OCI-LY7 (cell line): ENCODE measurements around the gene GRHL3.

Experiments used
- CTCF ChIP-seq: fragments of 200-600 bp; sonication (generic); conservative IDR thresholded peaks from 2 replicates; pipeline ENCODE4 v1.5.1; 2014; ENCODE audit warnings: mild to moderate bottlenecking, antibody characterized with exemption, low read length, moderate library complexity, mixed read lengths
- EZH2phosphoT487 ChIP-seq: fragments of 200-600 bp; sonication (generic); IDR thresholded peaks from 2 replicates; pipeline ENCODE4 v1.6.1; 2018; ENCODE audit warnings: low read depth, borderline replicate concordance, mild to moderate bottlenecking, mixed run types, antibody characterized with exemption, low read length, moderate library complexity, mixed read lengths

- TF ChIP-seq CTCF (no peak), EZH2phosphoT487 (no peak)
Observed at GRCh38 chr1:24298606-24299005, 20.6 kb upstream of the GRHL3 start.
